IPS-18c (cell line): ENCODE measurements around the gene AGPS.
"Not testable (repeated sequence)": the region's sequence is repeated elsewhere in the genome, so short reads cannot be mapped to it uniquely, and the experiment has no call there.

Source experiments
- H3K4me3 ChIP-seq: 2 replicates; pipeline ENCODE4 v1.7.0; 2013; ENCODE audit warnings: low read depth, mild to moderate bottlenecking, low read length, moderate library complexity; ENCODE audit not compliant: insufficient read depth
- H3K9me3 ChIP-seq: one replicate; pipeline ENCODE4 v1.6.1; 2013; ENCODE audit warnings: mild to moderate bottlenecking, low read length, moderate library complexity; ENCODE audit not compliant: control insufficient read depth, insufficient read depth

Gene AGPS

DNA sequence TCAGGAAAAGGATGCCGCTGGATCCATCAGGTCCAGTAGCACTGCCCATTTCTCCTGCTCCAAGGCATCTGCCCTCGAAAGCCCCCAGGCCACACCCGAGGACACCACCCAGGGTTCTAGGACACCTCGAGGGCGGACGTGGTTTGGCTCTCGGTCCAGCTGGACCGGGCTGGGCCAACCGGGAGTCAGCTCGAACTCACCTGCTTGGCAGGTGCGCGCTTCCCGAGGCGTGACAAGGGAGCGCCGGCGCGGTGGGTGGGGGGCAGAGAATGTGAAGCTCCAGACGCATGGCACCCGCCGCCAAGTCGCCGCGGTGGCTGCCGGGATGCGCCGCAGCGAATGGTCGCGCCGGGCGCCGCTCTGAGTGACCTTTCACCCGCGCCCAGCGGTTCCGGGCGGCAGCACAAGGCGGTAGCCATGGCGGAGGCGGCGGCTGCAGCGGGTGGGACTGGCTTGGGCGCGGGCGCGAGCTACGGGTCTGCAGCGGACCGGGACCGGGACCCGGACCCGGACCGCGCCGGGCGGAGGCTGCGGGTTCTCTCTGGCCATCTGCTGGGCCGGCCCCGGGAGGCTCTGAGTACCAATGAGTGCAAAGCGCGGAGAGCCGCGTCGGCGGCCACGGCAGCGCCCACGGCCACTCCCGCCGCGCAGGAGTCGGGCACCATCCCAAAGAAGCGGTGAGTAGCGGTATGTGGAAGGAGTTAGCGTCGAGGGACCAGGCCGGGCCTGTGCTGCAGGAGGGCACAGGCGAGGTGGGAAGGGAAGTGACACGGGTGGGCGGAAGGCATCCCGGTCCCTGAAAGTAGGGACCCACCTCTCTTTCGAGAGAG, at the start of gene AGPS:
AGPS (plus strand) TSS at position 401 of the 830 bp plus-strand sequence; CDS start at position 418, 17 bp downstream.
- Histone ChIP-seq H3K4me3 (peak within 1 kb of the TSS; percentile 89), H3K9me3 (no peaks in the 10 kb centered on the region)

GRCh38 chr2:177343773-177344172, 48.8 kb upstream of the AGPS start:
- Histone ChIP-seq H3K9me3 (no peaks in the 10 kb centered on the region), H3K4me3 (no peak overlapping the region)

- no peak overlapping the region for H3K4me3 ChIP-seq
- H3K9me3 ChIP-seq = no peaks in the 10 kb centered on the region
These were observed 48.3 kb upstream of the AGPS start for GRCh38 chr2:177344316-177344715.

DNA sequence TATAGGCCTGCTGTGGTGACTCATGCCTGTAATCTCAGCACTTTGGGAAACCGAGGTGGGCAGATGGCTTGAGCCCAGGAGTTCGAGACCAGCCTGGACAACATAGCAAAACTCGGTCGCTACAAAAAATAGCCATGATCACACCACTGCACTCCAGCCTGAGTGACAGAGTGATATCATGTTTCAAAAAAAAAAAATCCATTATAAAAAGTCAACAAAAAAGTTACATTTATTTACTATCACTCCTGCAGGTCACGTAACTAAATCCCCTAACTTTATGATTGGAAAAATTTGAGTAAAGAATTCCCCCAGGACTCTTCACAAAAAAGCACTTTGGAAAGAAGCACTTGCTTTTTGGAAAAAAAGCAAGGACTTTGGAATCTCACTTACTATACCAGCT, 46.4 kb upstream of the AGPS start:
- Histone ChIP-seq H3K4me3 (no peak overlapping the region), H3K9me3 (no peaks in the 10 kb centered on the region)

DNA sequence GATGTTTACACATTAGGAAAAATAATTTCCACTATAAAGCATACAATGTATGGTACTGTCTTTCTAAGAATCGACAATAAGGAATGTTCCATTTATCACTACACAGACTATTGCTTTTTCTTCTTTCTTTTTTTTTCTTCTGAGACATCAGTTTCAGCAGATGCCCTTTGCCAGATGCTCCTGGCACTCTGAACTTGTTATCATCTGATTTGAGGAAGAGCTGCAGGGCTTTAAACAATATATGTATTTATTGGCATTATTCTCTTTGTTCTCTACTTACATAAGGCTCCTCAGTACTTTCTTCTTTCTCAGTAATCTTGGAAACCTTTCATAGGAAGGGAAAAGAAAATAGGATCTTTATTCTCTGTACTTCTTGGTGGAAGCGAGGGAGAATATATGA, 45.0 kb upstream of the AGPS start:
- no peak overlapping the region for H3K4me3 ChIP-seq
- H3K9me3 ChIP-seq = no peaks in the 10 kb centered on the region

DNA sequence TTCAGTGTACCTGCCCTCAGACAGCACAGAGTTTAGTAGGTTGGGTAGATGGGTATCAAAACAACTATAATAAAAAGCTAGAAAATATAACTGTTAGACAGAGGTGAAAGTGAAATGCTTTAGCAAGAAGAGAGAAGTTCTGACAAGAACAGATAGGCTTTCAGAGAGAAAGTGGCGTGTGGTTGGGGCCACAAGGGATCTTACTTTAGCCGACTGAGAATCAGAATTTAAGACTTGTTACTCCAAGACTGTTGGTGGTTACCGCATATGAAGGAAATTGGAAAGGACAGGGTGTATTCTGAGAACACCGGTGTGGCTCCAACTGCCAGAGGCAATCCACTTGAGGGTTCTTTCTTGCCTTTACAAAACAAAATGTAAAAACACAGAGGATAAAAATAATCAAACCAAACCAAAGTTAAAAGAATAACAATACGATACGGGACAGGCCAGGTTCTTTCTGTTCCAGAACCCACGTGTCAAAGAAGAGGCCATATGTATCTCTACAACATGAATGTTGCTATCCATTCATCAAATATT, 44.4 kb upstream of the AGPS start:
- H3K9me3 ChIP-seq = no peaks in the 10 kb centered on the region
- H3K4me3 ChIP-seq = no peak overlapping the region

GRCh38 chr2:177348733-177349693, 43.6 kb upstream of the AGPS start:
- Histone ChIP-seq H3K4me3 (no peak overlapping the region), H3K9me3 (no peaks in the 10 kb centered on the region)

- not testable (repeated sequence) for H3K9me3 ChIP-seq, H3K4me3 ChIP-seq
These were observed 41.9 kb upstream of the AGPS start for GRCh38 chr2:177350624-177351023.

DNA sequence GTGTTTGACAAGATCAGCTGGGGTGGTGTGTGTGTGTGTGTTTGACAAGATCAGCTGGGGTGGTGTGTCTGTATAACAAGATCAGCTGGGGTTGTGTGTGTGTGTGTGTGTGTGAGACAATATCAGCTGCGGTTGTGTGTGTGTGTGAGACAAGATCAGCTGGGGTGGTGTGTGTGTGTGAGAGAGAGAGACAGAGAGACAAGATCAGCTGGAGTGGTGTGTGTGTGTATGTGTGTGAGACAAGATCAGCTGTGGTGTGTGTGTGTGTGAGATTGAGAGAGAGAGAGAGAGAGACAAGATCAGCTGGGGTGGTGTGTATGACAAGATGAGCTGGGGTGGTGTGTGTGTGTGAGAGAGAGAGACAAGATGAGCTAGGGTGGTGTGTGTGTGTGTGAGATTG, 41.5 kb upstream of the AGPS start:
- not testable (repeated sequence) for H3K4me3 ChIP-seq, H3K9me3 ChIP-seq

DNA sequence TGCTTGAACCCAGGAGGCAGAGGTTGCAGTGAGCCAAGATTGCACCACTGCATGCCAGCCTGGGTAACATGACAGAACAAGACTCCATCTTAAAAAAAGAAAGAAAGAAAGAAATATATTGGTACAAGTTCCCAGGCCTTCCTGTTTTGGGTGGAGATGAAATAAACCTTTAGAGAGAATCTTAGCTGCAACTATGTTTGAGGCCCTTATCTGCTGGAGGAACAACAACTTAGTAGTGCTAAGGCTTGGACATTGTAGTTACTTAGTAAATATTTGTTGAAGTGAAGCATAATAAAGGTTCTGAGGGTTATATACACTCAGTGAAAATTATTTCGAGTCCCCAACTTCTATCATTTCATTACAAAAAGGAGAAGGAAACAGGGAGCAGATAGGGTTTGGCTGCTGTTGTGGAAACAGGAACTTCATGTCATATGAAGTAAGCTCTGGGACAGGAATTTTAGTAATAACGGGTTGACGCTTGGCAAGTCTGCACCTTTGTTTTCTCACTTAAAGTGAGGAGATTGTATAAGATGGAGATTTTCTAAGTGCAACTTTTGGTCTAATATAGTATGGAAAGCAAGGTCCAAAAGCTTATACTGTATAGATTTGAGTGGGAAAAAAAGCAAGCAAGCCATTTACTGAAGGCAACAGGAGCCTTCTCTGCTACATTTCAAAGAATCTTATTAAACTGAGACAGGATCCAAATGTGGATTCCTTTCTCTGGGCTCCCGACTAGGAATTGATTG, 40.0 kb upstream of the AGPS start:
- no peaks in the 10 kb centered on the region for H3K9me3 ChIP-seq
- H3K4me3 ChIP-seq = no peak overlapping the region

DNA sequence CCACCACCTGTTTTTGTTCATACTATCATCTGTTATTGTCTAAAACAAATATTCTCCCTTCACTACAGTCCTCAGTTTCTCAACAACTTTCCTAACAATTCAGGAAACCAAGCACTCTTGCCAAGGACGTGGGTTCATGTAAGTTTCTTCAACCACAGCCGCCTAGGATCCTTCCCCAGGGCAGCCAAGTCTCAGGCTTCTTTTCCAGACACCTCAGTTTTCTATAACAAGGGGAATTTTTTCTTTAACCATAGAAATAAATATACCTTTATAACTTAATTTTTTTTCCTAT, 39.4 kb upstream of the AGPS start:
- H3K9me3 ChIP-seq = no peaks in the 10 kb centered on the region
- no peak overlapping the region for H3K4me3 ChIP-seq

DNA sequence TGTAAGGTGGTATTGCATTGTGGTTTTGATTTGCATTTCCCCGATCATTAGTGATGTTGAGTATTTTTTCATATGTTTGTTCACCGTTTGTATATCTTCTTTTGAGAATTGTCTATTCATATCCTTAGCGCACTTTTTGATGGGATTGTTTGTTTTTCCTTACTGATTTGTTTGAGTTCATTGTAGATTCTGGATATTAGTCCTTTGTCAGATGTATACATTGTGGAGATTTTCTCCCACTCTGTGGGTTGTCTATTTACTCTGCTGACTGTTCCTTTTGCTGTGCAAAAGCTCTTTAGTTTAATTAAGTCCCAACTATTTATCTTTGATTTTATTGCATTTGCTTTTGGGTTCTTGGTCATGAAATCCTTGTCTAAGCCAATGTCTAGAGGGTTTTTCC, 38.0 kb upstream of the AGPS start:
- not testable (repeated sequence) for H3K4me3 ChIP-seq, H3K9me3 ChIP-seq

DNA sequence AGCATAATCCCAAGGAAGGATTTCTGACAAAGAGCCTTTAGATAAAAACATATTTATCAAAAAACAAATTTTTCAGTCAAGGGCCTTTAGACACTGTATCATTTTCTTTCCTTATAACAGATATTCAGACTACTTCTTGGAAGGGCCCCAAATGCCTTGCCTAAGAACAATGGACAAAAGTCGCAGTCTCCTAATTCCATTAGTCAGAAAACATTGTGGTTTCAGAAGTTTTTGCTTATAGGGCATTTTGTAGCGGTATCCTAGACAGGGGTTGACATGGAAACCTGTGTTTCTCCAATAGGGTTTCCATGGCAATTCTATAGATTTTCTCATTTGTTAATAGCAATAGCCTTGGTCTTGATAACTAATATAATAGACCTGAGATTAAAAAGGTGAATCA, 36.7 kb upstream of the AGPS start:
- no peaks in the 10 kb centered on the region for H3K9me3 ChIP-seq

GRCh38 chr2:177359836-177360595, 32.6 kb upstream of the AGPS start:
- Histone ChIP-seq H3K9me3 (no peaks in the 10 kb centered on the region), H3K4me3 (no peak overlapping the region)

More for the DNA sequence above, 36.7 kb upstream of the AGPS start:
- no peak overlapping the region for H3K4me3 ChIP-seq

DNA sequence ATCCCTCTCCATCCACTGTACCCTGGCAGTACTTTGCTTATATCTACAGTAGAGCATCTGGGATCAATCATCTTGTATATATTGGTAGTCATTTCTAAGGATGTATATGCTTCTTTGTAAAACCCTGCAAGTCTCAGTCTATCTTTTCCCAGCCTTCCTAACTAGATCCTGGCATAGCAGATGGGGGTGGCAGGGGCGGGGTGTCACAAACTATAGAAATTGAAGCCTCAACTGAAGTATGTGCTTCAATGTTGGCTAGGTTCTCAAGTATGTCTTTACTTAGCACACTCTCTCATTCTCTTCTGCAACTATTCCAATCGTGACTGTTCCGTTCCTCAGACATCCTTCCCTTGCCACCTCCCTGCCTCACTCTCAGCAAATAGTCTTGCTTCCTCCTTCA, 30.1 kb upstream of the AGPS start:
- Histone ChIP-seq H3K9me3 (no peaks in the 10 kb centered on the region), H3K4me3 (no peak overlapping the region)

DNA sequence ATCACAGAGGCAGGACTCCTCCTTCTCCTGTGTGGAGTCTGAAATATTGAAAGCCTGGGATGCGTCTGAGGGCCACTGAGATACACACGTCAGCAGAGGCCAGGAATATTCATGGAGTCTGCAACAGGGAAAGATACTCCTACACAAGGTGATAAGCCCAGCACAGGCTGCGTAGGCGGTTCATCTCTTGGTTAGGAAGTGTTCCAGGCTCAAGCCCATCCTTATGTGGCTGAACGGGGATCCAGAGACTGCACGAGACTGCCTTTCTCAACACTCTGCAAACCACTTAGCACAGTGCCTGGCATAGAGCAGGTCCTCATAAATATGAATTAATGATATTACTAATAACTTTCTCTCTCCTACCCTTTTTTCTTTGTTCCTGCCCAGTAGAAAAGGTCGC, 29.2 kb upstream of the AGPS start:
- Histone ChIP-seq H3K9me3 (no peaks in the 10 kb centered on the region), H3K4me3 (no peak overlapping the region)

DNA sequence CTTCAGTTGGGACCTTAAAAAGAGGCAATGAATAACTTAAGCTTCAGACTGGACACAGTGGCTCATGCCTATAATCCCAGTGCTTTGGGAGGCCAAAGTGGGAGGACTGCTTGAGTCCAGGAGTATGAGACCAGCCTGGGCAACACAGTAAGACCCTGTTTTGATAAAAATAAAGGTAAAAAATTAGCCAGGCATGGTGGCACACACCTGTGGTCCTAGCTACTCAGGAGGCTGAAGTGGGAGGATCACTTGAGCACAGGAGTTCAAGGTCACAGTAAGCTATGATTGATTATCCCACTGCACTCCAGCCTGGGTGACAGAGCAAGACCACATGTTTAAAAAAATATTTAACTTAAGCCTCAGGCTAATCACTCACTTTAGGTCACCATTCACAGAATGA, 26.8 kb upstream of the AGPS start:
- not testable (repeated sequence) for H3K9me3 ChIP-seq, H3K4me3 ChIP-seq
